Measurements from ENCODE around the gene SEPTIN6. TPM values are rescaled to one million over a fixed set of nuclear protein-coding genes. Genes with fewer than 3 reads are reported as not detected.

SEPTIN6 gene
- total and polyA plus RNA-seq, 12 donors, result 4.6 to 24.9 (median 8.2) TPM

- intact Hi-C loops (cut with DNase I), result no loop called here
- Histone ChIP-seq H3K36me3 (no peaks in the 10 kb centered on the region), H3K4me3 (no peak overlapping the region), H3K27me3 (no peaks in the 10 kb centered on the region), H3K4me1 (no peaks in the 10 kb centered on the region), H3K27ac (no peak overlapping the region), H3K9me3 (no peaks in the 10 kb centered on the region)
- TF ChIP-seq CTCF (IDR thresholded peaks at IDR 0.05), result no peak
- DNase-seq (no peak), ATAC-seq (no peak)
- 86 to 91% methylated on average over 2 of the region's 2 CpGs for WGBS, 2 donors
Measured at GRCh38 chrX:119708936-119709335, 16.0 kb upstream of the SEPTIN6 start.

- TF ChIP-seq CTCF (IDR thresholded peaks at IDR 0.05), result no peak
- no peaks in the 10 kb centered on the region for H3K4me1 ChIP-seq
- DNase-seq, result no peak
- no peaks in the 10 kb centered on the region for H3K27me3 ChIP-seq
- H3K4me3 ChIP-seq, result no peak overlapping the region
- intact Hi-C loops (cut with DNase I), result no loop called here
- WGBS, 2 donors, result 61 to 75% methylated on average over 5 of the region's 5 CpGs
- no peaks in the 10 kb centered on the region for H3K36me3 ChIP-seq
- H3K9me3 ChIP-seq, result no peaks in the 10 kb centered on the region
- no peak overlapping the region for H3K27ac ChIP-seq
- no peak for ATAC-seq
Measured at GRCh38 chrX:119706616-119707015, 13.6 kb upstream of the SEPTIN6 start.

GRCh38 chrX:119698845-119699244 lies 5.9 kb upstream of the SEPTIN6 start:
- intact Hi-C loops (cut with DNase I), result no loop called here
- ATAC-seq, result peak in 2 of 8 donors; percentile 29 to 38

GRCh38 chrX:119696251-119696890 lies 3.4 kb upstream of the SEPTIN6 start:
- Histone ChIP-seq H3K27ac (no peak overlapping the region), H3K27me3 (no peaks in the 10 kb centered on the region), H3K4me3 (no peak overlapping the region), H3K36me3 (no peaks in the 10 kb centered on the region), H3K9me3 (no peaks in the 10 kb centered on the region), H3K4me1 (peaks cover 0 to 14% (median 0%) of the 10 kb centered on the region in 9 donors)
- ATAC-seq (no peak), DNase-seq (no peak)
- TF ChIP-seq CTCF (IDR thresholded peaks at IDR 0.05), result no peak
- WGBS, 2 donors, result 83 to 90% methylated on average over 9 of the region's 9 CpGs
- intact Hi-C loops (cut with DNase I), result no loop called here

More at GRCh38 chrX:119698845-119699244, 5.9 kb upstream of the SEPTIN6 start:
- Histone ChIP-seq H3K27me3 (no peaks in the 10 kb centered on the region), H3K27ac (no peak overlapping the region), H3K4me1 (peaks cover 0 to 5% (median 0%) of the 10 kb centered on the region in 9 donors), H3K4me3 (no peak overlapping the region), H3K36me3 (no peaks in the 10 kb centered on the region), H3K9me3 (no peaks in the 10 kb centered on the region)
- DNase-seq, result no peak
- TF ChIP-seq CTCF (IDR thresholded peaks at IDR 0.05), result peak in 7 of 9 donors; percentile 43 to 60 (median 53)
